Limb (tissue), 2 donors: ENCODE results near the gene MAP3K7CL.
A peak's percentile ranks its signal among the peaks of the same experiment; 100 is the strongest.

Source experiments
- DNase-seq, 2 donors: peaks; one replicate each; pipeline ENCODE4 v3.0.0-alpha.2; 2016; ENCODE audit errors: extremely low spot score in 2 of 2

The MAP3K7CL gene

GRCh38 chr21:29194847-29195246, 64.4 kb downstream of the MAP3K7CL start:
- DNase-seq, result no peak

GRCh38 chr21:29195981-29196669, 65.7 kb downstream of the MAP3K7CL start:
- DNase-seq, result no peak

- no peak for DNase-seq
These were observed 66.3 kb downstream of the MAP3K7CL start for GRCh38 chr21:29196670-29197191.

GRCh38 chr21:29201186-29201585, 70.7 kb downstream of the MAP3K7CL start:
- DNase-seq, result no peak

GRCh38 chr21:29205009-29205408, 74.6 kb downstream of the MAP3K7CL start:
- DNase-seq, result no peak

GRCh38 chr21:29205988-29206387, 75.5 kb downstream of the MAP3K7CL start:
- DNase-seq, result no peak

GRCh38 chr21:29206445-29206844, 76.0 kb downstream of the MAP3K7CL start:
- DNase-seq, result no peak

- DNase-seq, result no peak
These were observed 76.8 kb downstream of the MAP3K7CL start for GRCh38 chr21:29207201-29207600.

- DNase-seq, result no peak
These were observed 77.7 kb downstream of the MAP3K7CL start for GRCh38 chr21:29208044-29208681.

- DNase-seq, result peak in 1 of 2 donors; percentile 29
These were observed 78.2 kb downstream of the MAP3K7CL start for GRCh38 chr21:29208682-29209059.

- DNase-seq, result no peak
These were observed 79.3 kb downstream of the MAP3K7CL start for GRCh38 chr21:29209696-29210095.

GRCh38 chr21:29211205-29211604, 80.8 kb downstream of the MAP3K7CL start:
- no peak for DNase-seq

GRCh38 chr21:29212446-29212845, 82.0 kb downstream of the MAP3K7CL start:
- DNase-seq, result no peak

- no peak for DNase-seq
These were observed 83.3 kb downstream of the MAP3K7CL start for GRCh38 chr21:29213513-29214385.

- no peak for DNase-seq
These were observed 85.3 kb downstream of the MAP3K7CL start for GRCh38 chr21:29215709-29216108.

GRCh38 chr21:29217818-29218291, 87.4 kb downstream of the MAP3K7CL start:
- no peak for DNase-seq

- no peak for DNase-seq
These were observed 88.3 kb downstream of the MAP3K7CL start for GRCh38 chr21:29218749-29219148.

- DNase-seq, result no peak
These were observed 88.8 kb downstream of the MAP3K7CL start for GRCh38 chr21:29219165-29219770.

GRCh38 chr21:29221253-29221744, 90.9 kb downstream of the MAP3K7CL start:
- DNase-seq, result no peak

GRCh38 chr21:29224006-29224405, 93.6 kb downstream of the MAP3K7CL start:
- DNase-seq, result no peak
